ENCODE results near the gene HNRNPR. TPM values are rescaled to one million over a fixed set of nuclear protein-coding genes. Genes with fewer than 3 reads are reported as not detected.
"Not testable (repeated sequence)": the region's sequence is repeated elsewhere in the genome, so short reads cannot be mapped to it uniquely, and the experiment has no call there.

The HNRNPR gene
- total RNA-seq, 1 experiment from 2014 or later: 141 TPM

- peaks cover 38% of the 10 kb centered on the region for H4K20me1 ChIP-seq (ENCODE audit: low read length)
- no peaks in the 10 kb centered on the region for H3K9me2 ChIP-seq (replicated peaks; ENCODE audit: low read length)
- no TSS peak for BruUV-seq (replicated peaks)
- peaks cover 89% of the 10 kb centered on the region for H3K79me2 ChIP-seq (ENCODE audit: low read length)
- H3K9ac ChIP-seq (ENCODE audit: low read length): no peak overlapping the region
- H3K4me3 ChIP-seq (ENCODE audit: low read length): no peak overlapping the region
- no peak overlapping the region for H2AFZ ChIP-seq (ENCODE audit: low read length)
- POLR2A ChIA-PET (ENCODE audit: unreplicated experiment): no interaction called here
- no peak overlapping the region for H3K4me2 ChIP-seq (ENCODE audit: low read length)
- no peak overlapping the region for H3K27ac ChIP-seq (ENCODE audit: low read length)
- DNase-seq: no peak
- CTCF ChIA-PET: interaction anchor here (0.7 kb wide), 1 partner anchor 73 kb away, joined by 4 read pairs; no protein-coding TSS in a partner anchor
- TF ChIP-seq EZH2 (IDR thresholded peaks at IDR 0.05; ENCODE audit: low read length, unreplicated experiment): no peak
- TF ChIP-seq CTCF (conservative IDR thresholded peaks at IDR 0.05; ENCODE audit: low read depth, low read length): no peak
- TF ChIP-seq EZH2phosphoT487 (IDR thresholded peaks at IDR 0.05; ENCODE audit: borderline replicate concordance, low read length): no peak
- H3F3A ChIP-seq (ENCODE audit: low read length, unreplicated experiment): no peaks in the 10 kb centered on the region
- no peaks in the 10 kb centered on the region for H3K27me3 ChIP-seq (ENCODE audit: low read length)
- no peaks in the 10 kb centered on the region for H3K9me3 ChIP-seq (ENCODE audit: low read length)
- no peak for ATAC-seq
- intact Hi-C loops (cut with micrococcal nuclease): no loop called here
- H3K36me3 ChIP-seq (ENCODE audit: low read depth, low read length): peaks cover 67% of the 10 kb centered on the region
- peaks cover 18% of the 10 kb centered on the region for H3K4me1 ChIP-seq (ENCODE audit: insufficient read depth, low read length)
Observed at GRCh38 chr1:23330846-23331245, 13.2 kb downstream of the HNRNPR start.

- peaks cover 62% of the 10 kb centered on the region for H3K36me3 ChIP-seq (ENCODE audit: low read depth, low read length)
- peaks cover 18% of the 10 kb centered on the region for H3K4me1 ChIP-seq (ENCODE audit: insufficient read depth, low read length)
- H4K20me1 ChIP-seq (ENCODE audit: low read length): peaks cover 40% of the 10 kb centered on the region
- no peaks in the 10 kb centered on the region for H3K9me2 ChIP-seq (replicated peaks; ENCODE audit: low read length)
- no TSS peak for BruUV-seq (replicated peaks)
- TF ChIP-seq EZH2 (IDR thresholded peaks at IDR 0.05; ENCODE audit: low read length, unreplicated experiment): no peak
- no peak for TF ChIP-seq EZH2phosphoT487 (IDR thresholded peaks at IDR 0.05; ENCODE audit: borderline replicate concordance, low read length)
- TF ChIP-seq CTCF (conservative IDR thresholded peaks at IDR 0.05; ENCODE audit: low read depth, low read length): no peak
- H3K79me2 ChIP-seq (ENCODE audit: low read length): peaks cover 76% of the 10 kb centered on the region
- ChIA-PET POLR2A (ENCODE audit: unreplicated experiment) (no interaction called here), CTCF (no interaction called here)
- no peaks in the 10 kb centered on the region for H3K9me3 ChIP-seq (ENCODE audit: low read length)
- no peak overlapping the region for H3K9ac ChIP-seq (ENCODE audit: low read length)
- no peak for DNase-seq
- no peaks in the 10 kb centered on the region for H3F3A ChIP-seq (ENCODE audit: low read length, unreplicated experiment)
- H3K27me3 ChIP-seq (ENCODE audit: low read length): no peaks in the 10 kb centered on the region
- no peak overlapping the region for H3K27ac ChIP-seq (ENCODE audit: low read length)
- H3K4me3 ChIP-seq (ENCODE audit: low read length): no peak overlapping the region
- H3K4me2 ChIP-seq (ENCODE audit: low read length): no peak overlapping the region
- intact Hi-C loops (cut with micrococcal nuclease): no loop called here
- no peak overlapping the region for H2AFZ ChIP-seq (ENCODE audit: low read length)
- no peak for ATAC-seq
Observed at GRCh38 chr1:23325393-23325792, 18.7 kb downstream of the HNRNPR start.

GRCh38 chr1:23322770-23323169 lies 21.3 kb downstream of the HNRNPR start:
- no TSS peak for BruUV-seq (replicated peaks)
- Histone ChIP-seq H2AFZ (ENCODE audit: low read length) (no peak overlapping the region), H3K27me3 (ENCODE audit: low read length) (no peaks in the 10 kb centered on the region), H3K4me2 (ENCODE audit: low read length) (no peak overlapping the region), H3K4me3 (ENCODE audit: low read length) (no peak overlapping the region), H3K9me2 (replicated peaks; ENCODE audit: low read length) (no peaks in the 10 kb centered on the region), H3F3A (ENCODE audit: low read length, unreplicated experiment) (peaks cover 4% of the 10 kb centered on the region), H3K27ac (ENCODE audit: low read length) (no peak overlapping the region), H4K20me1 (ENCODE audit: low read length) (peaks cover 37% of the 10 kb centered on the region), H3K9ac (ENCODE audit: low read length) (no peak overlapping the region), H3K4me1 (ENCODE audit: insufficient read depth, low read length) (no peaks in the 10 kb centered on the region), H3K9me3 (ENCODE audit: low read length) (no peaks in the 10 kb centered on the region), H3K36me3 (ENCODE audit: low read depth, low read length) (peaks cover 68% of the 10 kb centered on the region), H3K79me2 (ENCODE audit: low read length) (peaks cover 74% of the 10 kb centered on the region)
- TF ChIP-seq CTCF (conservative IDR thresholded peaks at IDR 0.05; ENCODE audit: low read depth, low read length) (no peak), EZH2 (IDR thresholded peaks at IDR 0.05; ENCODE audit: low read length, unreplicated experiment) (no peak), EZH2phosphoT487 (IDR thresholded peaks at IDR 0.05; ENCODE audit: borderline replicate concordance, low read length) (no peak)
- ATAC-seq (no peak), DNase-seq (no peak)
- intact Hi-C loops (cut with micrococcal nuclease): no loop called here
- POLR2A ChIA-PET (ENCODE audit: unreplicated experiment): no interaction called here
- CTCF ChIA-PET: no interaction called here

GRCh38 chr1:23310280-23310679 lies 33.8 kb downstream of the HNRNPR start:
- CTCF ChIA-PET; H3K9ac ChIP-seq (ENCODE audit: low read length); H3K9me3 ChIP-seq (ENCODE audit: low read length); H3F3A ChIP-seq (ENCODE audit: low read length, unreplicated experiment); BruUV-seq (replicated peaks); H3K27me3 ChIP-seq (ENCODE audit: low read length); H3K4me3 ChIP-seq (ENCODE audit: low read length); intact Hi-C loops (cut with micrococcal nuclease); POLR2A ChIA-PET (ENCODE audit: unreplicated experiment); H3K9me2 ChIP-seq (replicated peaks; ENCODE audit: low read length); H3K27ac ChIP-seq (ENCODE audit: low read length); H3K4me2 ChIP-seq (ENCODE audit: low read length); H2AFZ ChIP-seq (ENCODE audit: low read length); ATAC-seq; H3K4me1 ChIP-seq (ENCODE audit: insufficient read depth, low read length); DNase-seq; H4K20me1 ChIP-seq (ENCODE audit: low read length): not testable (repeated sequence)
- H3K36me3 ChIP-seq (ENCODE audit: low read depth, low read length): peaks cover 74% of the 10 kb centered on the region
- peaks cover 38% of the 10 kb centered on the region; the same call in 1 of the 2 replicates for H3K79me2 ChIP-seq (ENCODE audit: low read length)

All from PC-3 (cell line).